NCI-H446 treated with DMSO at 0.1 percent for 48 hours (cell line): Measurements from ENCODE around the gene PAGE4.
A peak's percentile ranks its signal among the peaks of the same experiment; 100 is the strongest.

Experiments
- DNase-seq: peaks from one replicate; lab custom pipeline; 2025; lab: John Stamatoyannopoulos, UW

The PAGE4 gene

DNA sequence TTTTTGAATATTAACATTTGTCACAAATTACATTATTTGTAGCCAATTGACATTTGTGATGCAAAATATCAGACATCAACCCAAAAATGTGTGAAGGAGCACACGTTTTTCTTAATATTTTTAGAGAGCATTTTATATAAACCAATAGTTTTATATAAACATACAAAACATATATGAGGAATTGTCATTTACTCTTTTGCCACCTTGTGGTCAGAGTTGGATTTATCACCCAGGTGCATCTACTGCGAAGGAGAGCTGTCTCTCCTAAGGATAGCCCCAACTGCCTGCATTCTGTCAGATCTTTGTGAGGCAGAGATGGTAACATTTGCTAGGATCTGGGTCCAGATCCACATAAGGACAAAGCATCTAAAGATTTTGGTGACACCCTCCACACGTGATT is 47.6 kb downstream of the PAGE4 start:
- DNase-seq: no peak

DNA sequence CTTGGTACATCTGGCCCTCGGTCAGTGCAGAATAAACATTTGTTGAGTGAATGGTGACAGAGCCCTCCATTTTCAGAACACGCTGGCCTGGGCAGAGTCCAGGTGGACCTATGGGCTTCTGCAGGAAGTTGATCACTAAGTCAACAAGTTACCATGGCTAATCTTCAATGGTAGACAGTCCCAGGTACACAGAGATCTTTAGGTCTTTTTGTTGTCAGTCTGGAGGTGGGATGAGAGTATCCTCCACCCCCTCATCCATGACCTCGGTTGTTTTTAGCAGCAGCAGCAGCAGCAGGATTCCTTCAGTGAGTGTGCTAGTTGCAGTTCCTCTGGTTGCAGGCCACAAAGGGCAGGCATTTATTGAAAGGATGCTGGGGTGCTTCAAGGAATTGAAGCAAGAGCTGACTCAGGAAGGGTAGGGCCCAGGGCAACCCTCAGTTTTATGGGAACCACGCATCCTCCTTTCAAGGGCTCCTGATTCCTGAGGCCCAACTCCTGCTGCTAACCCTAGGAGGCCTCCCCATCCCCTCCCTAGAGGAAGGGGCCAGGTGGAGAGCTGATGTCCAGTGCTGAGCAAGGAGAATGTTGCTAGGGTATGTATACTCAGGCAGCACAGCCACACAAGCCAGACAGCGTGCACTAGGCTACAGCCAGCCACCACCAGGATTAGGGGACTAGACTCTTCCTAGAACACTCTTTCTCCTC is 48.4 kb downstream of the PAGE4 start:
- no peak for DNase-seq

DNA sequence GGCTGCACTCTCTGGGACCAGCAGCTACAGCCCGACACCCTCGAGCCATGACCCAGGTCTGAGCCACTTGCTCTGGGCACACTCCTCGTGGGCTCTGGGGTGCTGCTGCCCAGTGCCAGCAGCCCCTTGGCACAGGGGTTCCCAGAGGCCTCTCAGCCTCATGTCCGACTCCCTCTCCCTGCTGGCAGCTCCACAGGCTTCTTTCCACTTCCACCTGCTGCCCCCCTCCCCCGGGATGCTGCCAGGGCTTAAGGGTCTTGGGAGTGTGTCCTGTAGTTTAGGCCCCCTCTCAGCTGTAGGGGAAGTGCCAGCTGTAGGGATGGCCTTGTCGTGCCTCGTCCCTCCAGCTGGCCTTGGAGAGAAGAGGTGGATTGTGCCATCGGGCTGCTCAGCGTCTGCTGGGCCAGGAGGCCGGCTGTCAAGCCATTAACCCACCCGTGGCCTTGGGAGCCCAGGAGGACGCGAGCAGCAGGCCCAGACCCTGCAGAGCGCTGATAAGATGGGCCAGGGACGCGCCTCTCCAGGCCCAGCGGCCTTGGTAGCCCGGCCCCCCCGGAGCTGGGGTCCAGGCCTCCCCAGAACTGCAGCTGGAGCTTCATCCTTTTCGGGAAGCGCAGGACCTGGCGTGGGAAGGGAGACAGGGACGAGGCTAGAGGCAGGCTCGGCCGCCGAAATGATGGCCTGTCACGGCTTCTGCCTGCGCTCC is 49.2 kb downstream of the PAGE4 start:
- no peak for DNase-seq

DNA sequence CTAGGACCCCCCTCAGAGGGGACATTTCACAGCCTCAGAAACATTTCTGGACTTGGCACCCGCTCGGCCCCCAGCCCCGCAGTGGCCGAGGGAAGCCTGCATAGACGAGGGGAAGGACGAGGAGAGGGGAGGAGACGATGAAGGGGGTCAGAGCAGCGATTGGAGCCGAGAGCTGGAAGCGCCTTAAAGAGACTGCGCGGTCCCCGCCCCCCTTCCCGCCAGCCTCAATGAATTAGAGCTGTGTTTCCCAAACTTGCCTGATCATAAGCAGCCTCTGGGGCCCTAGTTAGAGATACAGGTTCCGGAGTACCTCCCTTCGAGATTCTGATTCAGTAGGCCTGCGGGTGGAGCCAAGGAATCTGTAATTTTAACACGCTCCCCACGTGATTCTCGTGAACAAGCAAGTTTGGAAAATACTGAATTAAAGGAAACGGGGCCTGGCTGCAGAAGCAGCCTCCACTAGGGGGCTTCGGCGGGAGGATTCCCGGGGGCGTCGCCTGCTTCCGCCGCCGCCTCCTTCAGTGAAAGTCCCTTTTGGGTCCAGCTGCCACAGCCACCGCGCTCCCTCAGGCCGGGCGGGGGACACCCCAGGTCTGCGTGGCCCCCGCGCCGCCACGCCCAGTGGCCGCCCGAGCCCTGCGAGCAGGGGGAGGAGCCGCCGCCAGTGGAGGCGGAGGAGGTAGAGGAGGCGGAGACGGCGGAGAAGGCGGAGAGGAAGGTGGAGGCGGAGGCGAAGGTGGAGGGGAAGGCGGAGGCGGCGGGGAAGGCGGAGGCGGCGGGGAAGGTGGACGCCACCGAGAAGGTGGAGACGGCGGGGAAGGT is 49.9 kb downstream of the PAGE4 start, which contains the start of gene USP27X:
Gene USP27X (plus strand): TSS at position 651 of the 822 bp plus-strand sequence. CDS start 824 bp downstream, outside the sequence.
- peak; percentile 46 for DNase-seq

DNA sequence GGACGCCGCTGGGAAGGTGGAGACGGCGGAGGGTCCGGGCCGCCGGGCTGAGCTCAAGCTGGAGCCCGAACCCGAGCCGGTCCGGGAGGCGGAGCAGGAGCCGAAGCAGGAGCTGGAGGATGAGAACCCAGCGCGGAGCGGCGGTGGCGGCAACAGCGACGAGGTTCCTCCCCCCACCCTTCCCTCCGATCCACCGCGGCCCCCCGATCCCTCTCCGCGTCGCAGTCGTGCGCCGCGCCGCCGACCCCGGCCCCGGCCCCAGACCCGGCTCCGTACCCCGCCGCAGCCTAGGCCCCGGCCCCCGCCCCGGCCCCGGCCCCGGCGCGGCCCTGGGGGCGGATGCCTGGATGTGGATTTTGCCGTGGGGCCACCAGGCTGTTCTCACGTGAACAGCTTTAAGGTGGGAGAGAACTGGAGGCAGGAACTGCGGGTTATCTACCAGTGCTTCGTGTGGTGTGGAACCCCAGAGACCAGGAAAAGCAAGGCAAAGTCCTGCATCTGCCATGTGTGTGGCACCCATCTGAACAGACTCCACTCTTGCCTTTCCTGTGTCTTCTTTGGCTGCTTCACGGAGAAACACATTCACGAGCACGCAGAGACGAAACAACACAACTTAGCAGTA is 50.7 kb downstream of the PAGE4 start:
- no peak for DNase-seq

DNA sequence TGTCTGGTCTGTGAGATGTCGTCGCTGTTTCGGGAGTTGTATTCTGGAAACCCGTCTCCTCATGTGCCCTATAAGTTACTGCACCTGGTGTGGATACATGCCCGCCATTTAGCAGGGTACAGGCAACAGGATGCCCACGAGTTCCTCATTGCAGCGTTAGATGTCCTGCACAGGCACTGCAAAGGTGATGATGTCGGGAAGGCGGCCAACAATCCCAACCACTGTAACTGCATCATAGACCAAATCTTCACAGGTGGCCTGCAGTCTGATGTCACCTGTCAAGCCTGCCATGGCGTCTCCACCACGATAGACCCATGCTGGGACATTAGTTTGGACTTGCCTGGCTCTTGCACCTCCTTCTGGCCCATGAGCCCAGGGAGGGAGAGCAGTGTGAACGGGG is 51.6 kb downstream of the PAGE4 start:
- DNase-seq: no peak
